PFSK-1 (cell line): ENCODE measurements around the gene MCOLN2.

Experiments
- FOXP2 ChIP-seq: optimal IDR thresholded peaks from 2 replicates; pipeline ENCODE3; 2011; ENCODE audit warnings: borderline replicate concordance, control low read depth, inconsistent platforms; ENCODE audit not compliant: insufficient read depth; ENCODE audit errors: extremely low read length, extremely low read depth
- POLR2AphosphoS5 ChIP-seq: IDR thresholded peaks from 2 replicates; pipeline ENCODE4 v1.6.1; 2012; ENCODE audit warnings: low read depth, mild to moderate bottlenecking, control low read depth, low read length, moderate library complexity
- SIN3A ChIP-seq: IDR thresholded peaks from 2 replicates; pipeline ENCODE4 v1.6.1; 2012; ENCODE audit warnings: mild to moderate bottlenecking, low read length, moderate library complexity, borderline replicate concordance; ENCODE audit not compliant: insufficient read depth
- TAF1 ChIP-seq: IDR thresholded peaks from 2 replicates; pipeline ENCODE4 v1.6.1; 2012; ENCODE audit warnings: low read length, control low read depth, borderline replicate concordance; ENCODE audit not compliant: insufficient read depth
- TF ChIP-seq, protein P1 (sequence below), 2 experiments: IDR thresholded peaks; 2 replicates each; pipeline versions ENCODE4 v1.6.1 to v1.8.0; 2011 to 2012; ENCODE audit warnings: low read depth in 2 of 2, low read length in 2 of 2, control low read depth in 1 of 2, inconsistent platforms in 1 of 2, mild to moderate bottlenecking in 1 of 2, moderate library complexity in 1 of 2; ENCODE audit not compliant: insufficient read depth in 1 of 2

The MCOLN2 gene

DNA sequence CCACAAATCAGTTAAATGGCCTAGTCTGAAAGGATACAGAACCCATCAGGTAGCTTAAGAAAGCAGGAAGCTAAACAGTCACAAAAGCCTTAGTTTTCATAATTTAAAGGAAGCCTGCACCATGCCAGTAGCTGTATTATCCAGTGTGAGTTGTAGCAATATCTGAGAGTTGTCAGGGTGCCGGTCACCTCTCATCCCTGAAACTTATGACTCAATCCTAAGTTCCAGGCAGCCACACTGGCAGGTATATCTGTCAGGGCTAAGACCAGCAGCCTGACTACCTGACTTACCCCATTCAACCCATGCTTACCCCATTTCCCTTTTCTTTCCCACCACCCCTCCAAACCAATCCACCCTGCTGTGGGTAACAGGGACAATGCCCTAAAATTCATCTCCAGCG lies 66.1 kb downstream of the MCOLN2 start:
- TF ChIP-seq SIN3A (no peak), TAF1 (no peak), FOXP2 (no peak), POLR2AphosphoS5 (no peak)
- TF ChIP-seq, protein P1, sequence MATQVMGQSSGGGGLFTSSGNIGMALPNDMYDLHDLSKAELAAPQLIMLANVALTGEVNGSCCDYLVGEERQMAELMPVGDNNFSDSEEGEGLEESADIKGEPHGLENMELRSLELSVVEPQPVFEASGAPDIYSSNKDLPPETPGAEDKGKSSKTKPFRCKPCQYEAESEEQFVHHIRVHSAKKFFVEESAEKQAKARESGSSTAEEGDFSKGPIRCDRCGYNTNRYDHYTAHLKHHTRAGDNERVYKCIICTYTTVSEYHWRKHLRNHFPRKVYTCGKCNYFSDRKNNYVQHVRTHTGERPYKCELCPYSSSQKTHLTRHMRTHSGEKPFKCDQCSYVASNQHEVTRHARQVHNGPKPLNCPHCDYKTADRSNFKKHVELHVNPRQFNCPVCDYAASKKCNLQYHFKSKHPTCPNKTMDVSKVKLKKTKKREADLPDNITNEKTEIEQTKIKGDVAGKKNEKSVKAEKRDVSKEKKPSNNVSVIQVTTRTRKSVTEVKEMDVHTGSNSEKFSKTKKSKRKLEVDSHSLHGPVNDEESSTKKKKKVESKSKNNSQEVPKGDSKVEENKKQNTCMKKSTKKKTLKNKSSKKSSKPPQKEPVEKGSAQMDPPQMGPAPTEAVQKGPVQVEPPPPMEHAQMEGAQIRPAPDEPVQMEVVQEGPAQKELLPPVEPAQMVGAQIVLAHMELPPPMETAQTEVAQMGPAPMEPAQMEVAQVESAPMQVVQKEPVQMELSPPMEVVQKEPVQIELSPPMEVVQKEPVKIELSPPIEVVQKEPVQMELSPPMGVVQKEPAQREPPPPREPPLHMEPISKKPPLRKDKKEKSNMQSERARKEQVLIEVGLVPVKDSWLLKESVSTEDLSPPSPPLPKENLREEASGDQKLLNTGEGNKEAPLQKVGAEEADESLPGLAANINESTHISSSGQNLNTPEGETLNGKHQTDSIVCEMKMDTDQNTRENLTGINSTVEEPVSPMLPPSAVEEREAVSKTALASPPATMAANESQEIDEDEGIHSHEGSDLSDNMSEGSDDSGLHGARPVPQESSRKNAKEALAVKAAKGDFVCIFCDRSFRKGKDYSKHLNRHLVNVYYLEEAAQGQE (IDR thresholded peaks at IDR 0.05; ENCODE audit: insufficient read depth in 1 of 2, low read depth in 2 of 2, low read length in 2 of 2): no peak

DNA sequence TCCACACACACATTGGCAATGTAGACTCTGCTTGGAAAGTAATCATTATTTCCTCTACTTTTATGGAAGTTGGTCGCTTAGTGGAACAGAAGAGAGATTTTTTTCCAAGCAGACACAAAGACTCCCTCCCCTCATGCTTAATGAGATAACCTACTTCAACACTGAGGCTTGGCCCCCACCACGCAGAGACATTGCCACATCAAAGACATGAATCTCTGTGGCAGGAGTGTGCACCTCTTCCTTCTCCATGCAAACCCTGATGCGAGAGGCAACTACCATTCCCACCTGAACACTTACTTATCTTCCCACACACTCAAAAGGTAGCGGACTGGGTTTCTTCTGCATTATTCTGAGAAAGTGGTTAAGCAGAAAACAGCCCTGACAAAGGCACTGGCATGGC lies 66.6 kb downstream of the MCOLN2 start:
- TF ChIP-seq, protein P1 (IDR thresholded peaks at IDR 0.05; ENCODE audit: insufficient read depth in 1 of 2, low read depth in 2 of 2, low read length in 2 of 2): no peak
- no peak for TF ChIP-seq TAF1
- TF ChIP-seq SIN3A: no peak
- no peak for TF ChIP-seq FOXP2
- TF ChIP-seq POLR2AphosphoS5: no peak

- TF ChIP-seq, protein P1 (IDR thresholded peaks at IDR 0.05; ENCODE audit: insufficient read depth in 1 of 2, low read depth in 2 of 2, low read length in 2 of 2): no peak
- TF ChIP-seq POLR2AphosphoS5: no peak
- no peak for TF ChIP-seq SIN3A
- no peak for TF ChIP-seq TAF1
- TF ChIP-seq FOXP2: no peak
These were observed 67.3 kb downstream of the MCOLN2 start for GRCh38 chr1:84929581-84929980.

- no peak for TF ChIP-seq SIN3A
- TF ChIP-seq TAF1: no peak
- no peak for TF ChIP-seq POLR2AphosphoS5
- TF ChIP-seq, protein P1 (IDR thresholded peaks at IDR 0.05; ENCODE audit: insufficient read depth in 1 of 2, low read depth in 2 of 2, low read length in 2 of 2): no peak
These were observed 67.9 kb downstream of the MCOLN2 start for GRCh38 chr1:84928979-84929378.

DNA sequence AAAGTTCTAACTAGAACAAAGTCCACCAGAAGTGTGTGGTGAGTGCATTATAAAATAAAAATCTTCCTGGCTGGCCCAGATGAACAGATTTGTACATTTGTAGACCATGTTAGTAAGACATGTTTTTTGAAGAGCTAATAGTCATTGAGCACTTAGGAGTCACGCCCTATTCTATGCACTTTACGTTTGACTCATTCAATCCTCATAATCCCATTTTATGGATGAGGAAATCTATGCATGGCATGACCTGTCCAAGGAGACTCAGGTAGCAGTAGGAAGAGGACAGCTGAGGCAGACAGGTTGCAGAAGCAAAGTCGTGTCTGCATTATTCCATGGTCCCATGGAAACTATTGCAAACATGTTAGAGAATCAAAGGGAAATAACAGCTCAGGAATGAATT lies 73.6 kb downstream of the MCOLN2 start:
- TF ChIP-seq TAF1: no peak
- TF ChIP-seq, protein P1 (IDR thresholded peaks at IDR 0.05; ENCODE audit: insufficient read depth in 1 of 2, low read depth in 2 of 2, low read length in 2 of 2): no peak
- TF ChIP-seq FOXP2: no peak
- no peak for TF ChIP-seq SIN3A
- no peak for TF ChIP-seq POLR2AphosphoS5
